GM12878 (cell line): Measurements from ENCODE around the gene INPP5D. TPM values are rescaled to one million over a fixed set of nuclear protein-coding genes. Genes with fewer than 3 reads are reported as not detected.

Source experiments
- ATAC-seq: fragments of 200-7000 bp; cut with Tn5 transposase; 3 replicates; pipeline ENCODE4 v1.9.1; 2020; ENCODE audit warnings: mild to moderate bottlenecking, moderate library complexity
- BruUV-seq: library from RNA; stranded (reverse); fragments of 400-500 nt; replicated peaks from 2 replicates; lab custom pipeline; 2021; lab: Mats Ljungman, UMichigan
- CTCF ChIA-PET: fragments of 300-600 bp; sonication (Branson Sonifier 250); formaldehyde crosslinking; extraction: SDS; loops from one replicate; lab custom pipeline; 2021; ENCODE audit warnings: inconsistent platforms; lab: Yijun Ruan, JAX
- POLR2A ChIA-PET: fragments of 350-600 bp; formaldehyde crosslinking; extraction: SDS; loops from one replicate; lab custom pipeline; 2021; ENCODE audit warnings: inconsistent platforms; lab: Charles Lee
- RAD21 ChIA-PET: fragments of 300-600 bp; sonication (Branson Sonifier 250); formaldehyde crosslinking; loops from one replicate; lab custom pipeline; 2023; ENCODE audit warnings: antibody characterized with exemption; ENCODE audit not compliant: unreplicated experiment; lab: Charles Lee
- SMC1A ChIA-PET: fragments of 300-600 bp; sonication (Branson Sonifier 250); formaldehyde crosslinking; loops from one replicate; lab custom pipeline; 2023; ENCODE audit not compliant: unreplicated experiment, uncharacterized antibody; lab: Charles Lee
- DNase-seq: peaks from one replicate; pipeline ENCODE4 v3.0.0-alpha.2; 2011; ENCODE audit warnings: low read depth, low spot score
- FAIRE-seq: peaks from 3 replicates; lab custom pipeline; 2011; peaks lifted over from hg19 to GRCh38; lab: Jason Lieb, UNC
- H2AFZ ChIP-seq: 2 replicates; pipeline ENCODE4 v1.6.0; 2011; ENCODE audit warnings: low read depth, low read length, control low read depth; ENCODE audit not compliant: control insufficient read depth
- H3K27ac ChIP-seq: 2 replicates; pipeline ENCODE4 v1.5.1; 2011; ENCODE audit warnings: control low read depth; ENCODE audit not compliant: control insufficient read depth, insufficient read depth
- H3K27me3 ChIP-seq, 2 experiments: replicated peaks in 1 of 2; 2 replicates each; pipeline versions ENCODE4 v1.6.0 to v1.6.1; 2011; ENCODE audit warnings: low read length in 1 of 2; ENCODE audit not compliant: control insufficient read depth in 2 of 2, insufficient read depth in 2 of 2
- H3K36me3 ChIP-seq, 2 experiments: 2 replicates each; pipeline ENCODE4 v1.5.1; 2011; ENCODE audit warnings: low read length in 1 of 2; ENCODE audit not compliant: control insufficient read depth in 2 of 2, insufficient read depth in 2 of 2
- H3K4me1 ChIP-seq: 2 replicates; pipeline ENCODE4 v1.6.1; 2011; ENCODE audit warnings: mild to moderate bottlenecking, low read length, moderate library complexity, mixed read lengths; ENCODE audit not compliant: control insufficient read depth, insufficient read depth
- H3K4me2 ChIP-seq: 2 replicates; pipeline ENCODE4 v1.6.0; 2011; ENCODE audit warnings: control low read depth; ENCODE audit not compliant: control insufficient read depth, insufficient read depth
- H3K4me3 ChIP-seq: fragments of 200-600 bp; sonication (generic); 2 replicates; pipeline ENCODE4 v1.5.1; 2016
- H3K79me2 ChIP-seq: 2 replicates; pipeline ENCODE4 v1.6.0; 2011; ENCODE audit warnings: low read length; ENCODE audit not compliant: control insufficient read depth, insufficient read depth
- H3K9ac ChIP-seq: 2 replicates; pipeline ENCODE4 v1.8.0; 2011; ENCODE audit warnings: low read length, control low read depth, mixed read lengths; ENCODE audit not compliant: control insufficient read depth, insufficient read depth
- H3K9me3 ChIP-seq: replicated peaks from 3 replicates; pipeline ENCODE4 v1.5.1; 2011; ENCODE audit warnings: mild to moderate bottlenecking, low read length; ENCODE audit not compliant: control insufficient read depth, insufficient read depth
- H4K20me1 ChIP-seq: 2 replicates; pipeline ENCODE4 v1.6.0; 2011; ENCODE audit not compliant: control insufficient read depth, insufficient read depth
- BACH1 ChIP-seq: fragments of 450-650 bp; IDR thresholded peaks from 2 replicates; pipeline ENCODE4 v1.6.1; 2017; ENCODE audit warnings: mild to moderate bottlenecking, borderline replicate concordance
- BHLHE40 ChIP-seq, 2 experiments: fragments of 450-650 bp in 1 of 2; IDR thresholded peaks; 2 replicates each; pipeline ENCODE4 v1.6.1; 2011 to 2017; ENCODE audit warnings: low read depth in 2 of 2, borderline replicate concordance in 1 of 2, improper control_type of control experiment in 1 of 2, low read length in 1 of 2, mild to moderate bottlenecking in 1 of 2
- BMI1 ChIP-seq: fragments of 450-650 bp; IDR thresholded peaks from 2 replicates; pipeline ENCODE4 v1.6.1; 2016; ENCODE audit warnings: mild to moderate bottlenecking, moderate library complexity, borderline replicate concordance
- CBX5 ChIP-seq: sonication (generic); IDR thresholded peaks from 2 replicates; pipeline ENCODE4 v1.6.1; 2016; ENCODE audit warnings: low read depth, moderate library complexity, mild to moderate bottlenecking, inconsistent platforms
- ESRRA ChIP-seq: IDR thresholded peaks from 2 replicates; pipeline ENCODE4 v1.6.1; 2012; ENCODE audit warnings: mild to moderate bottlenecking, low read length, improper control_type of control experiment
- GABPA ChIP-seq: IDR thresholded peaks from 2 replicates; pipeline ENCODE4 v1.6.1; 2014; ENCODE audit warnings: antibody characterized with exemption, low read depth, mild to moderate bottlenecking, inconsistent platforms
- MYB ChIP-seq: fragments of 150-350 bp; IDR thresholded peaks from 2 replicates; pipeline ENCODE4 v1.6.1; 2014; ENCODE audit warnings: mild to moderate bottlenecking, low read depth, low read length, borderline replicate concordance
- RFX5 ChIP-seq: IDR thresholded peaks from 2 replicates; pipeline ENCODE4 v1.6.1; 2011; ENCODE audit warnings: low read depth, low read length, improper control_type of control experiment
- RUNX3 ChIP-seq: IDR thresholded peaks from 2 replicates; pipeline ENCODE4 v1.6.1; 2012; ENCODE audit warnings: low read length, inconsistent platforms
- SIX5 ChIP-seq: IDR thresholded peaks from 2 replicates; pipeline ENCODE4 v1.6.1; 2011; ENCODE audit warnings: mild to moderate bottlenecking, low read depth, low read length, moderate library complexity; ENCODE audit not compliant: severe bottlenecking
- ZBED1 ChIP-seq: IDR thresholded peaks from 2 replicates; pipeline ENCODE4 v1.6.1; 2016; ENCODE audit warnings: borderline replicate concordance
- ZNF217 ChIP-seq: fragments of 450-650 bp; IDR thresholded peaks from 2 replicates; pipeline ENCODE4 v1.6.1; 2017; ENCODE audit warnings: antibody characterized with exemption, mild to moderate bottlenecking
- ZNF24 ChIP-seq: fragments of 450-650 bp; IDR thresholded peaks from 2 replicates; pipeline ENCODE4 v1.6.1; 2017; ENCODE audit warnings: antibody characterized with exemption, mild to moderate bottlenecking
- WGBS: methylation state at CpG from one replicate; pipeline ENCODE4 v1.1.6; 2016; ENCODE audit warnings: low lambda C conversion rate; ENCODE audit not compliant: insufficient replicate concordance, insufficient coverage; ENCODE audit errors: missing lambda C conversion rate; 5-methylcytosine and 5-hydroxymethylcytosine counted together
- in situ Hi-C: fragments of 300-500 bp; cut with MboI; formaldehyde crosslinking; loops from 9 replicates; pipeline ENCODE4 v1.14.3; 2018; ENCODE audit warnings: mixed read lengths
- intact Hi-C: fragments of 100-400 bp; cut with micrococcal nuclease; formaldehyde crosslinking; loops from one replicate; pipeline ENCODE4 v1.14.2; 2022; ENCODE audit not compliant: unreplicated experiment
- polyA plus RNA-seq, 11 experiments: library from polyadenylated mRNA; depleted of rRNA in 4 of 11; unstranded in 6 of 11; stranded (reverse) in 5 of 11; fragments of >200 nt; fragmentation: Nextera tagmentation in 4 of 11; fragmentation: Illumina TruSeq in 1 of 11; extraction: Ambion mirVana in 4 of 11; extraction: Trizol in 1 of 11; gene quantifications; 1 replicate in 1 of 11; 2 replicates in 10 of 11; pipeline versions ENCODE4 v1.2.1 to v1.2.3, GENCODE V29; 2011 to 2016; ENCODE audit warnings: inconsistent platforms in 2 of 11, missing spikeins in 2 of 11, low read depth in 1 of 11
- total RNA-seq, 4 experiments: library from RNA; depleted of rRNA in 3 of 4; stranded (reverse); fragments of >200 nt in 3 of 4; fragmentation: Illumina TruSeq in 1 of 4; extraction: Trizol in 1 of 4; gene quantifications; 2 replicates each; pipeline versions ENCODE4 v1.2.1 to v1.2.3, GENCODE V29; 2013 to 2021
- TF ChIP-seq, protein P1 (sequence below): IDR thresholded peaks from 2 replicates; pipeline ENCODE4 v1.6.1; 2011; ENCODE audit warnings: borderline replicate concordance, low read depth, mild to moderate bottlenecking, moderate library complexity, mixed read lengths, low read length; ENCODE audit not compliant: insufficient read depth; ENCODE audit errors: extremely low read length
- TF ChIP-seq, protein P2 (sequence below): fragments of 450-650 bp; formaldehyde crosslinking; IDR thresholded peaks from 2 replicates; pipeline ENCODE4 v1.4.0; 2022; ENCODE audit warnings: mild to moderate bottlenecking, moderate library complexity
- TF ChIP-seq, protein P3 (sequence below): IDR thresholded peaks from 2 replicates; pipeline ENCODE4 v1.6.1; 2012; ENCODE audit warnings: low read length, inconsistent platforms

The INPP5D gene
- total and polyA plus RNA-seq, 10 of the 15 experiments (the other 5 are each of a cell fraction or from before 2014, with no cell fraction given) = 11.8 to 139 (median 88.8) TPM

DNA sequence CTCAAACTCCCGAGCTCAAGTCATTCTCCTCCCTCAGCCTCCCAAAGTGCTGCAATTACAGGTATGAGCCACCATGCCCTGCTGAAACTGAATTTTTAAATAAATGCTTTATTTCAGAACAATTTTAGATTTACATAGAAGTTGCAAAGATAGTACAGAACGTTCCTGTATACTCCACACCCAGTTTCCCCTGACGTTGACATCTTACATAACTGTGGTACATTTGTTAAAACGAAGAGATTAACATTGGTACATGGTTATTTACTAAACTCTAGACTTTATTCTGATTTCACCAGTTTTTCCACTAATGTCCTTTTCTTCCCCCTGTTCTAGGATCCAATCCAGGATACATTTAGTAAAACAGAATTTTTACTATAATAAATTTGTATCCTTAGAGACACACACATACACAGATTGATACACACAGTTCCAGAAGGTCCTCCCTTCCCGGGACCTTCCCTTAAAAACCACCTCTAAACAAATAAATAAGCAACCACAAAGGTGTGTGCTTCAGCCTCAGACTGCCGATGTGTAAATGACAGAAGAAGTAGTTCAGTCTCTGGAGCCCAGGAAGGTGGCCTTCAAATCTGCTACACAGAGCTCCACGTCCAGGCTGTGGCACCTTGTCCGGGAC is 20.8 kb upstream of the INPP5D start:
- ATAC-seq (no peak), FAIRE-seq (no peak), DNase-seq (no peak)
- no peaks in the 10 kb centered on the region for H3K79me2 ChIP-seq
- RAD21 ChIA-PET = interaction anchor here (0.7 kb wide), 1 partner anchor 173 kb away, joined by 4 read pairs; no protein-coding TSS in a partner anchor
- in situ Hi-C loops (no loop called here), intact Hi-C loops (no loop called here)
- no peaks in the 10 kb centered on the region; a peak in 2 of 4 replicates for H3K27me3 ChIP-seq
- POLR2A ChIA-PET = no interaction called here
- H4K20me1 ChIP-seq = no peaks in the 10 kb centered on the region
- BruUV-seq = no TSS peak
- no peak for TF ChIP-seq BACH1
- TF ChIP-seq, protein P1, sequence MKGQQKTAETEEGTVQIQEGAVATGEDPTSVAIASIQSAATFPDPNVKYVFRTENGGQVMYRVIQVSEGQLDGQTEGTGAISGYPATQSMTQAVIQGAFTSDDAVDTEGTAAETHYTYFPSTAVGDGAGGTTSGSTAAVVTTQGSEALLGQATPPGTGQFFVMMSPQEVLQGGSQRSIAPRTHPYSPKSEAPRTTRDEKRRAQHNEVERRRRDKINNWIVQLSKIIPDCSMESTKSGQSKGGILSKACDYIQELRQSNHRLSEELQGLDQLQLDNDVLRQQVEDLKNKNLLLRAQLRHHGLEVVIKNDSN = no peak
- TF ChIP-seq RUNX3 = no peak
- no peak for TF ChIP-seq SIX5
- no peak for TF ChIP-seq BMI1
- TF ChIP-seq, protein P2, sequence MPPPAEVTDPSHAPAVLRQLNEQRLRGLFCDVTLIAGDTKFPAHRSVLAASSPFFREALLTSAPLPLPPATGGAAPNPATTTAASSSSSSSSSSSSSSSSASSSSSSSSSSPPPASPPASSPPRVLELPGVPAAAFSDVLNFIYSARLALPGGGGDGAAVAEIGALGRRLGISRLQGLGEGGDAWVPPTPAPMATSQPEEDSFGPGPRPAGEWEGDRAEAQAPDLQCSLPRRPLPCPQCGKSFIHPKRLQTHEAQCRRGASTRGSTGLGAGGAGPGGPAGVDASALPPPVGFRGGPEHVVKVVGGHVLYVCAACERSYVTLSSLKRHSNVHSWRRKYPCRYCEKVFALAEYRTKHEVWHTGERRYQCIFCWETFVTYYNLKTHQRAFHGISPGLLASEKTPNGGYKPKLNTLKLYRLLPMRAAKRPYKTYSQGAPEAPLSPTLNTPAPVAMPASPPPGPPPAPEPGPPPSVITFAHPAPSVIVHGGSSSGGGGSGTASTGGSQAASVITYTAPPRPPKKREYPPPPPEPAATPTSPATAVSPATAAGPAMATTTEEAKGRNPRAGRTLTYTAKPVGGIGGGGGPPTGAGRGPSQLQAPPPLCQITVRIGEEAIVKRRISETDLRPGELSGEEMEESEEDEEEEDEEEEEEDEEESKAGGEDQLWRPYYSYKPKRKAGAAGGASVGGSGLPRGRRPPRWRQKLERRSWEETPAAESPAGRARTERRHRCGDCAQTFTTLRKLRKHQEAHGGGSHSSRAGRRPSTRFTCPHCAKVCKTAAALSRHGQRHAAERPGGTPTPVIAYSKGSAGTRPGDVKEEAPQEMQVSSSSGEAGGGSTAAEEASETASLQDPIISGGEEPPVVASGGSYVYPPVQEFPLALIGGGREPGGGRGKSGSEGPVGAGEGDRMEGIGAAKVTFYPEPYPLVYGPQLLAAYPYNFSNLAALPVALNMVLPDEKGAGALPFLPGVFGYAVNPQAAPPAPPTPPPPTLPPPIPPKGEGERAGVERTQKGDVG (CRISPR knock-in tag) = no peak
- no peak for TF ChIP-seq RFX5
- TF ChIP-seq ESRRA = no peak
- no peak for TF ChIP-seq ZNF24
- TF ChIP-seq, protein P3, sequence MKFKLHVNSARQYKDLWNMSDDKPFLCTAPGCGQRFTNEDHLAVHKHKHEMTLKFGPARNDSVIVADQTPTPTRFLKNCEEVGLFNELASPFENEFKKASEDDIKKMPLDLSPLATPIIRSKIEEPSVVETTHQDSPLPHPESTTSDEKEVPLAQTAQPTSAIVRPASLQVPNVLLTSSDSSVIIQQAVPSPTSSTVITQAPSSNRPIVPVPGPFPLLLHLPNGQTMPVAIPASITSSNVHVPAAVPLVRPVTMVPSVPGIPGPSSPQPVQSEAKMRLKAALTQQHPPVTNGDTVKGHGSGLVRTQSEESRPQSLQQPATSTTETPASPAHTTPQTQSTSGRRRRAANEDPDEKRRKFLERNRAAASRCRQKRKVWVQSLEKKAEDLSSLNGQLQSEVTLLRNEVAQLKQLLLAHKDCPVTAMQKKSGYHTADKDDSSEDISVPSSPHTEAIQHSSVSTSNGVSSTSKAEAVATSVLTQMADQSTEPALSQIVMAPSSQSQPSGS = no peak
- no peak for TF ChIP-seq GABPA
- TF ChIP-seq BHLHE40 (IDR thresholded peaks at IDR 0.05; ENCODE audit: borderline replicate concordance in 1 of 2, low read depth in 2 of 2, low read length in 1 of 2) = no peak
- no peak for TF ChIP-seq ZNF217
- no peak for TF ChIP-seq MYB
- no peak for TF ChIP-seq CBX5
- TF ChIP-seq ZBED1 = no peak
- WGBS = 32% methylated on average over 8 of the region's 8 CpGs
- no peaks in the 10 kb centered on the region for H3K36me3 ChIP-seq
- H3K4me3 ChIP-seq = no peak overlapping the region
- H3K9me3 ChIP-seq = peaks cover 1% of the 10 kb centered on the region; the same call in 1 of the 3 replicates
- H3K9ac ChIP-seq = no peak overlapping the region
- no peak overlapping the region for H2AFZ ChIP-seq
- H3K27ac ChIP-seq = no peak overlapping the region
- no peaks in the 10 kb centered on the region for H3K4me1 ChIP-seq
- CTCF ChIA-PET = interaction anchor here (1.1 kb wide), 1 partner anchor 15 kb away, joined by 5 read pairs; no protein-coding TSS in a partner anchor
- SMC1A ChIA-PET = no interaction called here
- no peak overlapping the region for H3K4me2 ChIP-seq
